Ovary (tissue), 3 donors: ENCODE measurements around the gene ATP6V0A1.

ENCODE experiments used
- POLR2A ChIP-seq: fragments of 450-650 bp; IDR thresholded peaks from one replicate; pipeline ENCODE4 v1.6.1; 2017; ENCODE audit warnings: antibody characterized with exemption, mild to moderate bottlenecking, moderate library complexity
- TF ChIP-seq, protein P1 (sequence below), 3 donors: fragments of 450-650 bp in 2 of 3; fragments of 200-600 bp in 1 of 3; IDR thresholded peaks; one replicate each; pipeline versions ENCODE4 v1.5.1 to v1.8.0; 2016 to 2022; ENCODE audit warnings: antibody characterized with exemption in 3 of 3, mild to moderate bottlenecking in 1 of 3
- donor health status: DM: no; HTN: no; CAD: no.

DNA sequence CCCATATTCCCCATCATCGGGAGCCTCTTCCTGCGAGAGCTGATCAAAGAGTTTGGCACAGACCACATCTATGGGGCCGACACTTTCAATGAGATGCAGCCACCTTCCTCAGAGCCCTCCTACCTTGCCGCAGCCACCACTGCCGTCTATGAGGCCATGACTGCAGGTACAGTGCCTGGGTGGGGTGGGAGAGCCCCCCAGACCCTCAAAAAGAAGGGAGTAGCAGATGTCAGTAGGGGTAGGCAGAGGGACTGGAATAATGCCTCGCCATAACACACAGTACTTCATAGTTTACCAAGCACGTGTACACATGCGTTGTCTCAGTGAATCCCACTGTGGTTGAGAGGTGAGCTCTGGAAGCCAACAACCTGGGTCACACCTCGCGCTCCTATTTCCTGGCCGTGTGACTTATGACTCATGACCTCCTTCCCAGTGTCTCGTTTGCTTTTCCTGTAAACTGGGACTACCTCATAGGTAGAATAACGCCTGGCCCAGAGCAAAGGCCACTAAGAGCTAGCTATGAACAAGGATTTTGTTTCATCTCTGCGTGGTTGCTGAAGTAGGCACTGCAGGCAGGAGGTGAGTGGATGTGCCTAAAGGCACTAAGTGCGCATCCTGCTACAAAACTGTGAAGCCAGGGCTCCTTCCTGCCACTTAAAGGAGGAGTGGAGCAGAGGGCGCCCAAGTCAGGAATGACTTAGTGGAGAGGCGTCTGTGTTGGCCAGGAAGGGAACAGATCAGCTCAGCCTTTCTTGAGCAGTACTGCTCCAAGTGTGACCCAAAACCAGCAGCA, 82.6 kb downstream of the ATP6V0A1 start:
- TF ChIP-seq POLR2A: no peak
- TF ChIP-seq, protein P1, sequence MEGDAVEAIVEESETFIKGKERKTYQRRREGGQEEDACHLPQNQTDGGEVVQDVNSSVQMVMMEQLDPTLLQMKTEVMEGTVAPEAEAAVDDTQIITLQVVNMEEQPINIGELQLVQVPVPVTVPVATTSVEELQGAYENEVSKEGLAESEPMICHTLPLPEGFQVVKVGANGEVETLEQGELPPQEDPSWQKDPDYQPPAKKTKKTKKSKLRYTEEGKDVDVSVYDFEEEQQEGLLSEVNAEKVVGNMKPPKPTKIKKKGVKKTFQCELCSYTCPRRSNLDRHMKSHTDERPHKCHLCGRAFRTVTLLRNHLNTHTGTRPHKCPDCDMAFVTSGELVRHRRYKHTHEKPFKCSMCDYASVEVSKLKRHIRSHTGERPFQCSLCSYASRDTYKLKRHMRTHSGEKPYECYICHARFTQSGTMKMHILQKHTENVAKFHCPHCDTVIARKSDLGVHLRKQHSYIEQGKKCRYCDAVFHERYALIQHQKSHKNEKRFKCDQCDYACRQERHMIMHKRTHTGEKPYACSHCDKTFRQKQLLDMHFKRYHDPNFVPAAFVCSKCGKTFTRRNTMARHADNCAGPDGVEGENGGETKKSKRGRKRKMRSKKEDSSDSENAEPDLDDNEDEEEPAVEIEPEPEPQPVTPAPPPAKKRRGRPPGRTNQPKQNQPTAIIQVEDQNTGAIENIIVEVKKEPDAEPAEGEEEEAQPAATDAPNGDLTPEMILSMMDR (IDR thresholded peaks at IDR 0.05): no peak
